ENCODE data around the gene CELA3B.
"Not testable (repeated sequence)": the region's sequence is repeated elsewhere in the genome, so short reads cannot be mapped to it uniquely, and the experiment has no call there.

CELA3B gene

DNA sequence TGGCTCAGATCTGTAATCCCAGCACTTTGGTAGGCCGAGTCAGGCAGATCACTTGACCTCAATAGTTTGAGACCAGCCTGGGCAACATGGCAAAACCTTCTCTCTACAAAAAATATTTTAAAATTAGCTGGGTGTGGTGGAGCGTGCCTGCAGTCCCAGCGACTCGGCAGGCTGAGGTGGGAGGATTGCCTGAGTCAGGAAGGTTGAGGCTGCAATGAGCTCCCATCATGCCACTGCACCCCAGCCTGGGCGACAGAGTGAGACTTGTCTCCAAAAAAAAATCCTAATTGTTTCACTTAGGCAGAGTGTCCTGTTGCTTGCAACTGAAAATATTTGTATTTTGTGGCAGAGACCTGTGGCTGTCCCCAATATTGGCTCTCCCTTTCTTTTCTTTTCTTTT is 7.8 kb upstream of the CELA3B start:
- in situ Hi-C loops (cut with HindIII; ENCODE audit: low pct_ligation_motif_present, low pct_unique_long_range_greater_than_20kb, low sequenced_read_pairs); DNase-seq: not testable (repeated sequence)

DNA sequence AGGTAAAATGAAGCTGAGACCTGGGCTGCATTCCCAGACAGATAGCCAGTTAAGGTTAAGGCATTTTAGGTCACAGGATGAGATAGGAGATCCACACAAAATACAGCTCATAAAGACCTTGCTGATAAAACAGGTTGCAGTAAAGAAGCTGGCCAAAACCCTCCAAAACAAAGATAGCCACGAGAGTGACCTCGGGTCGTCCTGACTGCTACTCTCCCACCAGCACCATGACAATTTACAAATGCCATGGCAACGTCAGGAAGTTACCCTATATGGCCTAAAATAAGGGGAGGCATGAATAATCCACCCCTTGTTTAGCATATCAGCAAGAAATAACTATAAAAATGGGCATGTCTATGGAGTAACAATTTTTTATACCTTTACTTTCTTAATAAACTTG is 6.3 kb upstream of the CELA3B start:
- in situ Hi-C loops (cut with HindIII; ENCODE audit: low pct_ligation_motif_present, low pct_unique_long_range_greater_than_20kb, low sequenced_read_pairs); DNase-seq: not testable (repeated sequence)

DNA sequence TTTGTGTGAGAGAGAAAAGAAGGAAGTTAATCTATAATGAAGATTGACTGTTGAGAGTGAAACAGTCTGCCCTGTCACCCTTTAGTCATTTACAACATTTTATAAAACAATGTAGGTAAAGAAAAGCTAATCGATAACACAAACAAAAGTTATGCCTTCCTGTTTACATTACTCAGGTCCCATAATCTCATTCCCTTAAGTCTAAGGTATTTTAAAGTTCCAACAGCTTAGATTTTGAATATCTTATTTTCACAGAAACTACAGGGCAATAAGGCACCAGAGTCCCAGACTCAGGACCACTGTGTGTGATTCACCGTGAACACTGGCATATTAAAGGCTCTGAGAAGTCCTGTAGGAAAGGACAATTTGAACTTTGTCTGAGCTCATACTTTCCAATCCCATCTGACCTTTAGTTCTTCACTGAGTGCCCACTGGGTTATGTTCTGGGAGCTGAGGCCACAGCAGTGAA is 3.8 kb upstream of the CELA3B start:
- DNase-seq; in situ Hi-C loops (cut with HindIII; ENCODE audit: low pct_ligation_motif_present, low pct_unique_long_range_greater_than_20kb, low sequenced_read_pairs): not testable (repeated sequence)

DNA sequence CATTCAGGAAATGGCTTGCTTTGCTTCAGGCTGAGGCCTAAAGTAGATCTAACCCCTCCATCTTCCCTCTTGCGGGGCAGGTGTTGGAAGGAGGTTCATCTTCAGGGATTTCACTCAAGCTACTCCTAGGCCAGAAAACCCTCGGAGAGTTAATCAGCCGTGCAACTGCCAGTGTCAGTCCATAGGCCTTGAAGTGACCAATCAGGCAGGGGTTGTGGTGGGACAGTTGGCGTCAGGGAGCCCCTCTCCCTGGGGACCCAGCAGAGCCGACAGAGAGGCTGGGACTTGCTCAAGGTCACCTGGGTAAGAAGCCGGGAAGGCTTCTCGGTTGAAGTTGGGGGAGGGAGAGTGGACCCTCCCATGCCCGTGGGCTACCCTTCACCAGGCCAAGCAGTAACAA is 2.9 kb upstream of the CELA3B start:
- in situ Hi-C loops (cut with HindIII; ENCODE audit: low pct_ligation_motif_present, low pct_unique_long_range_greater_than_20kb, low sequenced_read_pairs); DNase-seq: not testable (repeated sequence)

DNA sequence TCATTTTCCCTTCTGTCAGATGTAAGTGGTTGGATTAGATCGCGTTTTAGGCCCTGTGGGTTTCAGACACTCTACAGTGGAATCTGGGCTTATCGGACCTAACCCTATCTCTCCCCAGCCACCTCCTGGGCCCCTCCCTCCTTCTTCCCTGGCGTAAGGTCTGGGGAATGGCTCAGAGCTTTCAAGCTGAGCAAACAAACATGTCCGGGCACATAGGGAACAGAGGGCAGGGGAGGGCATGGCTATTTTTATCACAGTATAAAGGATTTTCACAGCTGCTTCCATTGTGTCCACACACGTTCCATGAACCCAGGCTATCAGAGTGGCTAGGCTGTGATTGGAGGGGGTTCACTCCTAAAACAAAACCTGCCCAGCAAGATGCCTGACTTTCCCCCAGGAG is 2.1 kb upstream of the CELA3B start:
- DNase-seq; in situ Hi-C loops (cut with HindIII; ENCODE audit: low pct_ligation_motif_present, low pct_unique_long_range_greater_than_20kb, low sequenced_read_pairs): not testable (repeated sequence)

DNA sequence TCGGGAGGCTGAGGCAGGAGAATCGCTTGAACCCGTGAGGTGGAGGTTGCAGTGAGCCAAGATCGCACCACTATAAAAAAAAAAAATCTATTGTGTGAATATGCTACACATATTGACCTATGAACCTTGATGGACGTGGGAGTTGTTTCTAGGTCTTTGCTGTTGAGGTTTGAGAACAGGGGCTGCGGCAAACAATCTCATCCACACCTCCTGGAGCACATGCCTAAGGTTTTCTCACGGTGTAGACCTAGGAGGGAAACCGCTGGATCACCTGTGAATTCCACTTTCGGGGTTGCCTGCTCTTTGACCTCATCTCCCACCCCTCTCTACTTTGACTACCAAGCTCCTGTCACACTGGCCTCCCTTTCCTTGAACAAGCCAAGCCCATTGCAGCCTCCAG is 1.5 kb upstream of the CELA3B start:
- in situ Hi-C loops (cut with HindIII; ENCODE audit: low pct_ligation_motif_present, low pct_unique_long_range_greater_than_20kb, low sequenced_read_pairs); DNase-seq: not testable (repeated sequence)

DNA sequence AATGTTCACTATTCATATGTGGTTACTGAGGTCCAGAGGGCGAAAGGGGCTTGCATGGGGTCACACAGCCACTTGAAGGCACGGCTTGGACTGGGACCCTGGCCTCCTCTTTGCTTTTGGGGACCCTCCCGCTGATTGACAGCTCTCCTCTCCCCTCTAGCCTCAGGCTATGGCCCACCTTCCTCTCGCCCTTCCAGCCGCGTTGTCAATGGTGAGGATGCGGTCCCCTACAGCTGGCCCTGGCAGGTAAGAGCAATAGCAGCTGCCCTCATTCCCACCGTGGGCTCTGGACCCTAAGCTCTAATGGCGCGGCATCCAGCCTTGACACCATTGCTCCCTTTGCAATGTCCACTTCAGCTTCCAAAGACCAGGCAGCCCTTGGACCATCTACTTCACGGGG is 1.4 kb downstream of the CELA3B start:
- DNase-seq; in situ Hi-C loops (cut with HindIII; ENCODE audit: low pct_ligation_motif_present, low pct_unique_long_range_greater_than_20kb, low sequenced_read_pairs): not testable (repeated sequence)

DNA sequence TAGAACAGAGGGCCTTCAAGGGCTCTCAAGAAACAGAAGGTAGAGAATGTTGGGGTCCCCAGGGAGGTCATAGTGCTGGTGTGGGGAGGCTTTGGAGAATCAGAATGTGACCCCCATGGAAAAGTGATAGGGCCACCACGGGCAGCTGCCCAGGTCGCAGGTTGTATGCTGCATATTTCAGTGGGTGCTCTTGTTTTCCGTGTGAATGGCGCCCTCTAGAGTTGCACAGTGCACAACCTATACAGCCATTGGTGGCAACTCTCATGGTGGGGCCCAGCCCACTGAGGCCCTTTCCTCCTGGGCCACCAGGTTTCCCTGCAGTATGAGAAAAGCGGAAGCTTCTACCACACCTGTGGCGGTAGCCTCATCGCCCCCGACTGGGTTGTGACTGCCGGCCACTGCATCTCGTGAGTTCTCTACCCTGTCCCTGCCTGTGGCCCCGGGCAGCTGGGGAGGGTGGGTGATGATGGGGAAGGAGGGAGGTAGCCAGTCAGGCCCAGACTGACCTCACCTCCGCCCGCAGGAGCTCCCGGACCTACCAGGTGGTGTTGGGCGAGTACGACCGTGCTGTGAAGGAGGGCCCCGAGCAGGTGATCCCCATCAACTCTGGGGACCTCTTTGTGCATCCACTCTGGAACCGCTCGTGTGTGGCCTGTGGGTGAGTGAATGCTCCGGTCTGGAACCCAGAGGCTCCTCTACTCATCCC is 3.8 kb downstream of the CELA3B start:
- DNase-seq; in situ Hi-C loops (cut with HindIII; ENCODE audit: low pct_ligation_motif_present, low pct_unique_long_range_greater_than_20kb, low sequenced_read_pairs): not testable (repeated sequence)

DNA sequence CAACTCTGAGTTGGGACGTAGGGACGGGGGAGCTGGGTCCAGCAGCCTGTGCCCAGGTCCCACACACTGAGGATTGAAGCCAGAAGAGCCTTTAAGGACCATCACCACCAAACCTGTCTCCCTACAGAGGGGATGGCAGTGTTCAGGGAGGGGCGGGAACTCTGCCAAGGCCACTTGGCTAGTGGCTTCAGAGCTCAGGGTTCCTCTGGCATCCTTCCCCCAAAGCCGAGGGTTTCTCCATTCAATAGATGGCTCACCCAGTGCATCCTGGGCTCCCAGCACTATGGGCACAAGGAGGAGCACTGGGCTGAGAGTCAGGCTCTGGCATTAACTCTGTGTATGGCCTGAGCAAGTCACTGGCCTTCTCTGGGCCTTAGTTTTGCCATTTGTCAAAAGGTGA is 4.4 kb downstream of the CELA3B start:
- not testable (repeated sequence) for DNase-seq

DNA sequence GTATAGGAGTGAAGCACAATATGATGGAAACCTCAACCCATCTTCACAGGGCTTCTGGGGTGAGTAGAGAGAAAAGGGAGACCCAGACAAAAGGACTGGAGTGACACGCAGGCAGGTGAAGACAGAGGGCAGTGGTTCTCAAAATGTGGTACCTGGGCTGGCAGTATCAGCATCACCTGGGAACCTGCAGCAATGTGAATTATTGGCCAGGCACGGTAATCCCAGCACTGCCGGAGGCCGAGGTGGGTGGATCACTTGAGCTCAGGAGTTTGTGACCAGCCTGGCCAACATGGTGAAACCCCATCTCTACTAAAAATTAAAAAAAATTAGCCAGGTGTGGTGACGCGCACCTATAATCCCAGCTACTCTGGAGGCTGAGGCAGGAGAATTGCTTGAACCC is 5.3 kb downstream of the CELA3B start:
- in situ Hi-C loops (cut with HindIII; ENCODE audit: low pct_ligation_motif_present, low pct_unique_long_range_greater_than_20kb, low sequenced_read_pairs); DNase-seq: not testable (repeated sequence)

More for the DNA sequence above, 4.4 kb downstream of the CELA3B start:
- in situ Hi-C loops (cut with HindIII; ENCODE audit: low pct_ligation_motif_present, low pct_unique_long_range_greater_than_20kb, low sequenced_read_pairs): not testable (repeated sequence)

DNA sequence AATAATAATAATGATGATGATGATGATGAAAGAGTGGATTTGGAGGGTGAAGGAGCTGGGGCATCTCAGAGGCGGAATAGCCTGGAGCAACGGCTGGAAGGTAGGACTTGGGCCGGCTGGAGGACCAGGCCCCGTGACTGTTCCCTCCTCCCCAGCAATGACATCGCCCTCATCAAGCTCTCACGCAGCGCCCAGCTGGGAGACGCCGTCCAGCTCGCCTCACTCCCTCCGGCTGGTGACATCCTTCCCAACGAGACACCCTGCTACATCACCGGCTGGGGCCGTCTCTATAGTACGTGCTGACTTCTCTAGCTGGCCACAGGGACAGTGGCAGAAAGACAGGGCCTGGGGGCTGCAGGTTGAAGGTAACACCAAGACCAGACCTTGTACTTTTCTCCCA is 6.7 kb downstream of the CELA3B start:
- in situ Hi-C loops (cut with HindIII; ENCODE audit: low pct_ligation_motif_present, low pct_unique_long_range_greater_than_20kb, low sequenced_read_pairs): not testable (repeated sequence)

DNA sequence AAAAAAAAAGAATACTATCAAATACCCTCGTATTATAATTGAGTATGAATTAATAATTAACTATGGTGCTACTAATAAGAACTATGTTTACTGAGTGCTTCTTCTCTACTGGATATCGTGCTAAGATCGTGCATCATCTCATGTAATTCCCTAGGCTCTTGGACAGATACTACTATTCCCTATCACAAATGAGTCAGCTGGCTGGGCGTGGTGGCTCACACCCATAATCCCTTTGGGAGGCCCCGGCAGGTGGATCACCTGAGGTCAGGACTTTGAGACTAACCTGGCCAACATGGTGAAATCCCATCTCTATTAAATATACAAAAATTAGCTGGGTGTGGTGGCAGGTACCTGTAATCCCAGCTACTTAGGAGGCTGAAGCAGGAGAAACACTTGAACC is 9.1 kb downstream of the CELA3B start:
- DNase-seq; in situ Hi-C loops (cut with HindIII; ENCODE audit: low pct_ligation_motif_present, low pct_unique_long_range_greater_than_20kb, low sequenced_read_pairs): not testable (repeated sequence)

More for the DNA sequence above, 6.7 kb downstream of the CELA3B start:
- not testable (repeated sequence) for DNase-seq

DNA sequence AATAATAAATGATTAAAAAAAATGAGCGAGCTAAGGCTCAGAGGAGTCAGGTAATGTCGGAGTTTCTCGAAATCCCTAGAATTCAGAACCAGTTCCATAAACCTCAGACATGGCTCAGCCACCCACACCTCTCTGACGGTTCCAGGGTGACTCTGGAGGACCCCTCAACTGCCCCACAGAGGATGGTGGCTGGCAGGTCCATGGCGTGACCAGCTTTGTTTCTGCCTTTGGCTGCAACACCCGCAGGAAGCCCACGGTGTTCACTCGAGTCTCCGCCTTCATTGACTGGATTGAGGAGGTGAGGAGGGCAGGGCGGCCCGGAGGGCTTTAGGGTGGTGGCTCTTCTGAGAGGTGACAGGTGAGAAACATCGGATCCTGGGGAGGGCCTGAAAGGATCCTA is 9.6 kb downstream of the CELA3B start:
- DNase-seq; in situ Hi-C loops (cut with HindIII; ENCODE audit: low pct_ligation_motif_present, low pct_unique_long_range_greater_than_20kb, low sequenced_read_pairs): not testable (repeated sequence)

DNA sequence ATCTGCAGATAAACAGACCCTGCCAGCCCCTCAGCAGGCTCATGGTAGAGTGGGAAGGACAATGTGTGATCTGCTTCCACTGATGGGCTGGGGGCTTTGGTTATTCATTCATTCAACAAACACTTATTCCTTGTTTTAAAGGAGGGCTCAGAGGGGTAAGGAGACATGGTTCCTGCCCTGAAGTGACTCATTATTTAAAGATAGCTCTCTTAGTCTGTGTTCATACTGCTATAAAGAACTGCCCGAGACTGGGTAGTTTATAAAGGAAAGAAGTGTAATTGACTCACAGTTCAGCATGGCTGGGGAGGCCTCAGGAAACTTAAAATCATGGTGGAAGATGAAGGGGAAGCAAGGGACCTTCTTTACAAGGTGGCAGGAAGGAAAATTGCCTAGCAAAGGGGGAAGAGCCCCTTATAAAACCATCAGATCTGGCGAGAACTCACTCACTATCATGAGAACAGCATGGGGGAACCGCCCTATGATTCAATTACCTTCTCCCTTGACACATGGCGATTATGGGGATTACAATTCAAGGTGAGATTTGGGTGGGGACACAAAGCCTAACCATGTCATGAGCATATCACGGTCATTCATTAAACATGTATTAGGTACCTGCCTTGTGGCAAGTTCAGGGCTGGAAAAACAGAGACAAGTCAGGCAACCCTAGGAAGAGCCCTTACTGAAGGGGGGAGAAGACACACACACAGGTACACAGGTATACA is 13.0 kb downstream of the CELA3B start:
- DNase-seq; in situ Hi-C loops (cut with HindIII; ENCODE audit: low pct_ligation_motif_present, low pct_unique_long_range_greater_than_20kb, low sequenced_read_pairs): not testable (repeated sequence)

DNA sequence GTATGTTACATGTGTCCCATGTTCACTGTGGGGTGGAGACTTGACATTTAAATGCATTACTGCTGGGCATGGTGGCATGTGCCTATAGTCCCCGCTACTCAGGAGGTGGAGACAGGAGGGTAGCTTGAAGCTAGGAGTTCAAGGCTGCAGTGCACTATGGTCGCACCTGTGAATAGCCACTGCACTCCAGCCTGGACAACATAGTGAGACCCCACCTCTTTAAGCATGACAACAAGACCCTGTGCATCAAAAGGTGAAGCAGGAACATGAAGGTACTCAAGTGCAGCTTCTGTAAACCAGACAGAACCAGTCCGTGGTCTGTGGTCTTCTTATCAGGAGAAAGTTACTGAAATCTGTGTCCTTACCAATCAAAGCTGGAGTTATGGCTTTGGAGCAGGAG is 15.4 kb downstream of the CELA3B start:
- in situ Hi-C loops (cut with HindIII; ENCODE audit: low pct_ligation_motif_present, low pct_unique_long_range_greater_than_20kb, low sequenced_read_pairs); DNase-seq: not testable (repeated sequence)

DNA sequence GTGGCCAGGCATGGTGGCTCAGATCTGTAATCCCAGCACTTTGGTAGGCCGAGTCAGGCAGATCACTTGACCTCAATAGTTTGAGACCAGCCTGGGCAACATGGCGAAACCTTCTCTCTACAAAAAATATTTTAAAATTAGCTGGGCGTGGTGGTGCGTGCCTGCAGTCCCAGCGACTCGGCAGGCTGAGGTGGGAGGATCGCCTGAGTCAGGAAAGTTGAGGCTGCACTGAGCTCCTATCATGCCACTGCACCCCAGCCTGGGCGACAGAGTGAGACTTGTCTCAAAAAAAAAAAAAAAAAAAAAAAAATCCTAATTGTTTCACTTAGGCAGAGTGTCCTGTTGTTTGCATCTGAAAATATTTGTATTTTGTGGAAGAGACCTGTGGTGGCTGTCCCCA is 17.9 kb downstream of the CELA3B start:
- in situ Hi-C loops (cut with HindIII; ENCODE audit: low pct_ligation_motif_present, low pct_unique_long_range_greater_than_20kb, low sequenced_read_pairs); DNase-seq: not testable (repeated sequence)

DNA sequence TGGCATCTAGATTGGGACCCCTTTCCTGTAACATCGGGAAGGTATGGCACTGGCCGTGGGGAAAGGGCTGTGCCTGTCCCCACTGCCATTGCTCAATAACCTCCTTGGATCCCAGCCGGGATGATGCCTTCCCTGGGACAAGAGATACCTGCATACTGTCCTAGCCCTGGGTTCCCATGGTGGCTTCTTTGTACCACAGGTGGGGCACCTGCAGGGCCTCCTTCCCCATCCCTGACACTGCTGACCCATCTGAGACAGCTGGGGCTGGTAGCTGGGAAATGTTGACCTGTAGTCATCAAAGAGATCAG is 19.8 kb downstream of the CELA3B start:
- in situ Hi-C loops (cut with HindIII; ENCODE audit: low pct_ligation_motif_present, low pct_unique_long_range_greater_than_20kb, low sequenced_read_pairs); DNase-seq: not testable (repeated sequence)

DNA sequence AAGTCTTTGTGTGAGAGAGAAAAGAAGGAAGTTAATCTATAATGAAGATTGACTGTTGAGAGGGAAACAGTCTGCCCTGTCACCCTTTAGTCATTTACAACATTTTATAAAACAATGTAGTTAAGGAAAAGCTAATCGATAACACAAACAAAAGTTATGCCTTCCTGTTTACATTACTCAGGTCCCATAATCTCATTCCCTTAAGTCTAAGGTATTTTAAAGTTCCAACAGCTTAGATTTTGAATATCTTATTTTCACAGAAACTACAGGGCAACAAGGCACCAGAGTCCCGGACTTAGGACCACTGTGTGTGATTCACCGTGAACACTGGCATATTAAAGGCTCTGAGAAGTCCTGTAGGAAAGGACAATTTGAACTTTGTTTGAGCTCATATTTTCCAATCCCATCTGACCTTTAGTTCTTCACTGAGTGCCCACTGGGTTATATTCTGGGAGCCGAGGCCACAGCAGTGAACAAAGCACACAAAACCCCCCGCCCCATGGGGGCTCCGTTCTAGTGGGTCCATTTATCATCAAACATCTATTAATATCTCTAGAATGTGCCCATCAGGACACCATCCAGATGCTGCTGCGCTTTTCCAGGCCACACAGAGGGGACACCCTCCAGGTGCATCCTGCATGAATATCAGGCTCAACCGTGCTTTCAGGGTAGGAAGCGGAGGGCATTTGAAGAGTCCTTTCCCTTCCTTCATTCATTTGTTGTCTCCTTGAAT is 21.2 kb downstream of the CELA3B start:
- in situ Hi-C loops (cut with HindIII; ENCODE audit: low pct_ligation_motif_present, low pct_unique_long_range_greater_than_20kb, low sequenced_read_pairs): not testable (repeated sequence)
- DNase-seq: peak; percentile 14

DNA sequence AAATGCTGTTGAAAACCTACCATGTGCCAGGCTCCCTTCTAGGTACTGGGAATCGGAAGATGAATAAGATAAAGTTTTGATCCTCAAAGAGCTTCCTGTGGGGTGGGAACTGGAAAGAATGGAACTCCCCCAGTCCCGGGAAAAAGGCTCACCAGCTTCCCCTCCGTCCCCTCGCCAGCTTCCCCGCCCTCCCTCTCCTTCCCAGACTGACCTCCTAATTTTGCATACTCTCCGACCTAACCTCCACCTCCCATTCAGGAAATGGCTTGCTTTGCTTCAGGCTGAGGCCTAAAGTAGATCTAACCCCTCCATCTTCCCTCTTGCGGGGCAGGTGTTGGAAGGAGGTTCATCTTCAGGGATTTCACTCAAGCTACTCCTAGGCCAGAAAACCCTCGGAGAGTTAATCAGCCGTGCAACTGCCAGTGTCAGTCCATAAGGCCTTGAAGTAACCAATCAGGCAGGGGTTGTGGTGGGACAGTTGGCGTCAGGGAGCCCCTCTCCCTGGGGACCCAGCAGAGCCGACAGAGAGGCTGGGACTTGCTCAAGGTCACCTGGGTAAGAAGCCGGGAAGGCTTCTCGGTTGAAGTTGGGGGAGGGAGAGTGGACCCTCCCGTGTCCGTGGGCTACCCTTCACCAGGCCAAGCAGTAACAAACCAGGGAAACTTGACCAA is 21.9 kb downstream of the CELA3B start:
- DNase-seq; in situ Hi-C loops (cut with HindIII; ENCODE audit: low pct_ligation_motif_present, low pct_unique_long_range_greater_than_20kb, low sequenced_read_pairs): not testable (repeated sequence)
